ENCODE measurements around the gene CDH12.

- TF ChIP-seq GATA2 (IDR thresholded peaks at IDR 0.05; ENCODE audit: low read depth, low read length) (no peak), GATA3 (IDR thresholded peaks at IDR 0.05; ENCODE audit: low read depth, low read length) (no peak)
These were observed 1070.0 kb downstream of the CDH12 start for GRCh38 chr5:21783074-21783679.

Measured in SH-SY5Y (cell line).